HepG2 (cell line): ENCODE results near the gene TFPI. TPM values are rescaled to one million over a fixed set of nuclear protein-coding genes. Genes with fewer than 3 reads are reported as not detected.

ENCODE experiments used
- NRL ChIP-seq: sonication (generic); formaldehyde crosslinking; IDR thresholded peaks from 2 replicates; pipeline ENCODE4 v1.5.0; 2020; ENCODE audit warnings: missing genetic modification reagents, mild to moderate bottlenecking, moderate library complexity, borderline replicate concordance
- POLR2AphosphoS5 ChIP-seq: IDR thresholded peaks from 2 replicates; pipeline ENCODE4 v1.6.1; 2012; ENCODE audit warnings: low read depth, low read length
- SIN3B ChIP-seq: fragments of 150-350 bp; IDR thresholded peaks from 2 replicates; pipeline ENCODE4 v1.6.1; 2014; ENCODE audit warnings: low read length
- ZBTB8A ChIP-seq: sonication (generic); formaldehyde crosslinking; IDR thresholded peaks from 2 replicates; pipeline ENCODE4 v1.4.0; 2020; ENCODE audit warnings: mild to moderate bottlenecking, low read depth, missing genetic modification reagents, borderline replicate concordance
- ZMAT3 ChIP-seq: sonication (generic); formaldehyde crosslinking; conservative IDR thresholded peaks from 2 replicates; pipeline ENCODE4 v1.7.0; 2021; ENCODE audit warnings: missing genetic modification reagents
- ZNF34 ChIP-seq: sonication (generic); formaldehyde crosslinking; IDR thresholded peaks from 2 replicates; pipeline ENCODE4 v1.4.0; 2020; ENCODE audit warnings: mild to moderate bottlenecking, missing genetic modification reagents, borderline replicate concordance
- ZNF598 ChIP-seq: sonication (generic); formaldehyde crosslinking; IDR thresholded peaks from 2 replicates; pipeline ENCODE4 v1.5.1; 2020; ENCODE audit warnings: mild to moderate bottlenecking, missing genetic modification reagents, borderline replicate concordance
- ZNF709 ChIP-seq: sonication (generic); formaldehyde crosslinking; IDR thresholded peaks from 2 replicates; pipeline ENCODE4 v1.5.0; 2020; ENCODE audit warnings: mild to moderate bottlenecking, missing genetic modification reagents
- ZNF879 ChIP-seq: sonication (generic); formaldehyde crosslinking; IDR thresholded peaks from 2 replicates; pipeline ENCODE4 v1.8.1; 2023; ENCODE audit warnings: missing genetic modification reagents
- polyA plus RNA-seq, 8 experiments: library from polyadenylated mRNA; depleted of rRNA in 3 of 8; stranded (reverse) in 7 of 8; unstranded in 1 of 8; fragments of >200 nt; fragmentation: Illumina TruSeq in 4 of 8; extraction: Trizol in 4 of 8; gene quantifications; 2 replicates each; pipeline versions ENCODE4 v1.2.1 to v1.2.3, GENCODE V29; 2011 to 2016; ENCODE audit warnings: low read depth in 4 of 8, missing spikeins in 1 of 8, mixed read lengths in 1 of 8; ENCODE audit not compliant: insufficient read depth in 1 of 8
- total RNA-seq, 5 experiments: library from RNA; depleted of rRNA; stranded (reverse); fragments of >200 nt; fragmentation: Illumina TruSeq; extraction: Trizol; gene quantifications; 2 replicates each; pipeline ENCODE4 v1.2.3, GENCODE V29; 2016; ENCODE audit warnings: low read depth in 1 of 5
- TF ChIP-seq, protein P1 (sequence below), 2 experiments: sonication (generic) in 1 of 2; formaldehyde crosslinking in 1 of 2; IDR thresholded peaks; 2 replicates each; pipeline versions ENCODE4 v1.4.0 to v1.6.1; 2016 to 2020; ENCODE audit warnings: borderline replicate concordance in 1 of 2, low read depth in 1 of 2, mild to moderate bottlenecking in 1 of 2, missing genetic modification reagents in 1 of 2
- TF ChIP-seq, protein P2 (sequence below): sonication (generic); formaldehyde crosslinking; IDR thresholded peaks from 2 replicates; pipeline ENCODE4 v1.9.0; 2022; ENCODE audit warnings: missing genetic modification reagents, mild to moderate bottlenecking, borderline replicate concordance
- TF ChIP-seq, protein P3 (sequence below): sonication (generic); formaldehyde crosslinking; IDR thresholded peaks from 2 replicates; pipeline ENCODE4 v1.5.0; 2020; ENCODE audit warnings: missing genetic modification reagents
- TF ChIP-seq, protein P4 (sequence below): sonication (generic); formaldehyde crosslinking; IDR thresholded peaks from 2 replicates; pipeline ENCODE4 v1.5.1; 2020; ENCODE audit warnings: mild to moderate bottlenecking, missing genetic modification reagents, borderline replicate concordance
- TF ChIP-seq, protein P5 (sequence below): sonication (generic); formaldehyde crosslinking; IDR thresholded peaks from 2 replicates; pipeline ENCODE4 v1.4.0; 2020; ENCODE audit warnings: missing genetic modification reagents, mild to moderate bottlenecking, borderline replicate concordance

Gene TFPI
- total and polyA plus RNA-seq, 2 of the 13 experiments (the other 11 are each of a cell fraction or from before 2014, with no cell fraction given), result 301 to 436 TPM

DNA sequence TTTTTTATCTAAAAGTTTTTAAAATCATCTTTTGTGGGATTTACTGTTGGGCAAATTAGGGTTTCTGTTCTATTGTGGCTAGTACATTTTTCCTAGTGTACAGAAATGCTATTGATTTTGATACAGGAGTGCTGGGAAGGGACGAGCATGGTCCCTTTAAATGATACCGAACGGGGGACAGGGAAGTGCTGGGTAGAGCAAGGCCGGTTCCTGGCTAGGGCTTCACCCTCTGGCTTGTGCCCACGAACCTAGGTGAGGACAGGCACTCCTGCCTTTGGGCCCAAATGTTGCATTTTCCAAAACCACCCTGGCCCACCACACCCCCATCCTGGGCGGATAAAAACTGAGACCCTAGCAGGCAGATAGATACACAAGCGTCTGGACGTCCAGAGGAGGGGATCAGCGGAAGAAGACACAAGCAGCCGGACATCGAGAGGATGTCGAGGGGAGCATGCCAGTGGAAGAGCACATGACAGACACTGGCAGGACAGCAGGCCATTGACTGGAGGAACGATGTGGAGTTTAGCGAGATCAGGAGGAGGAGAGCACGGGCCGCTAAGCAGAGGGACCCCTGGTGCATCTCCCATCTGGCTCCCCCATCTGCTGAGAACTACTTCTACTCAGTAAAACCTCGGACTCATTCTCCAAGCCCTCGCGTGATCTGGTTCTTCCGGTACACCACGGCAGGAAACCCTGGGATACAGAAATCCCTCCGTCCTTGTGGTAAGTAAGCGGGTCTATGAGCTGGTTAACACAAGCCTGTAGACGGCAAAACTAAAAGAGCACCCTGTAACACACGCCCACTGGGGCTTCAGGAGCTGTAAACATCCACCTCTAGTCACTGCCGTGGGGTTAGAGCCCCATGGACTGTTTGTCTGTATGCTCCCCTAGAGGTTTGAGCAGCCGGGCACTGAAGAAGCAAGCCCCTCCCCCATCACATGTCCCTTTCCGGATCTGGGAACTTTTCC is 92.7 kb downstream of the TFPI start (continued):
- TF ChIP-seq, protein P1, sequence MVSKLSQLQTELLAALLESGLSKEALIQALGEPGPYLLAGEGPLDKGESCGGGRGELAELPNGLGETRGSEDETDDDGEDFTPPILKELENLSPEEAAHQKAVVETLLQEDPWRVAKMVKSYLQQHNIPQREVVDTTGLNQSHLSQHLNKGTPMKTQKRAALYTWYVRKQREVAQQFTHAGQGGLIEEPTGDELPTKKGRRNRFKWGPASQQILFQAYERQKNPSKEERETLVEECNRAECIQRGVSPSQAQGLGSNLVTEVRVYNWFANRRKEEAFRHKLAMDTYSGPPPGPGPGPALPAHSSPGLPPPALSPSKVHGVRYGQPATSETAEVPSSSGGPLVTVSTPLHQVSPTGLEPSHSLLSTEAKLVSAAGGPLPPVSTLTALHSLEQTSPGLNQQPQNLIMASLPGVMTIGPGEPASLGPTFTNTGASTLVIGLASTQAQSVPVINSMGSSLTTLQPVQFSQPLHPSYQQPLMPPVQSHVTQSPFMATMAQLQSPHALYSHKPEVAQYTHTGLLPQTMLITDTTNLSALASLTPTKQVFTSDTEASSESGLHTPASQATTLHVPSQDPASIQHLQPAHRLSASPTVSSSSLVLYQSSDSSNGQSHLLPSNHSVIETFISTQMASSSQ (IDR thresholded peaks at IDR 0.05; ENCODE audit: low read depth), result 0 out of 2 replicates have a peak, but pooled peaks have one; percentile 57
- TF ChIP-seq, protein P1 (CRISPR knock-in tag; IDR thresholded peaks at IDR 0.05; ENCODE audit: borderline replicate concordance), result peak; percentile 78; the same call in 1 of the 2 replicates
- TF ChIP-seq ZNF879 (CRISPR knock-in tag) (peak; percentile 53; the same call in 1 of the 2 replicates), ZNF598 (CRISPR knock-in tag) (peak; percentile 55; the same call in 1 of the 2 replicates), ZBTB8A (CRISPR knock-in tag) (peak; percentile 34; the same call in 1 of the 2 replicates), NRL (CRISPR knock-in tag) (no peak), ZMAT3 (CRISPR knock-in tag) (0 out of 2 replicates have a peak, but pooled peaks have one; percentile 64), ZNF709 (CRISPR knock-in tag) (peak; percentile 92), SIN3B (peak; percentile 81), POLR2AphosphoS5 (peak; percentile 89), ZNF34 (CRISPR knock-in tag) (0 out of 2 replicates have a peak, but pooled peaks have one; percentile 43)
- TF ChIP-seq, protein P2, sequence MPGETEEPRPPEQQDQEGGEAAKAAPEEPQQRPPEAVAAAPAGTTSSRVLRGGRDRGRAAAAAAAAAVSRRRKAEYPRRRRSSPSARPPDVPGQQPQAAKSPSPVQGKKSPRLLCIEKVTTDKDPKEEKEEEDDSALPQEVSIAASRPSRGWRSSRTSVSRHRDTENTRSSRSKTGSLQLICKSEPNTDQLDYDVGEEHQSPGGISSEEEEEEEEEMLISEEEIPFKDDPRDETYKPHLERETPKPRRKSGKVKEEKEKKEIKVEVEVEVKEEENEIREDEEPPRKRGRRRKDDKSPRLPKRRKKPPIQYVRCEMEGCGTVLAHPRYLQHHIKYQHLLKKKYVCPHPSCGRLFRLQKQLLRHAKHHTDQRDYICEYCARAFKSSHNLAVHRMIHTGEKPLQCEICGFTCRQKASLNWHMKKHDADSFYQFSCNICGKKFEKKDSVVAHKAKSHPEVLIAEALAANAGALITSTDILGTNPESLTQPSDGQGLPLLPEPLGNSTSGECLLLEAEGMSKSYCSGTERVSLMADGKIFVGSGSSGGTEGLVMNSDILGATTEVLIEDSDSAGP (CRISPR knock-in tag), result peak; percentile 98
- TF ChIP-seq, protein P3, sequence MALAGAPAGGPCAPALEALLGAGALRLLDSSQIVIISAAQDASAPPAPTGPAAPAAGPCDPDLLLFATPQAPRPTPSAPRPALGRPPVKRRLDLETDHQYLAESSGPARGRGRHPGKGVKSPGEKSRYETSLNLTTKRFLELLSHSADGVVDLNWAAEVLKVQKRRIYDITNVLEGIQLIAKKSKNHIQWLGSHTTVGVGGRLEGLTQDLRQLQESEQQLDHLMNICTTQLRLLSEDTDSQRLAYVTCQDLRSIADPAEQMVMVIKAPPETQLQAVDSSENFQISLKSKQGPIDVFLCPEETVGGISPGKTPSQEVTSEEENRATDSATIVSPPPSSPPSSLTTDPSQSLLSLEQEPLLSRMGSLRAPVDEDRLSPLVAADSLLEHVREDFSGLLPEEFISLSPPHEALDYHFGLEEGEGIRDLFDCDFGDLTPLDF (CRISPR knock-in tag), result no peak
- TF ChIP-seq, protein P4, sequence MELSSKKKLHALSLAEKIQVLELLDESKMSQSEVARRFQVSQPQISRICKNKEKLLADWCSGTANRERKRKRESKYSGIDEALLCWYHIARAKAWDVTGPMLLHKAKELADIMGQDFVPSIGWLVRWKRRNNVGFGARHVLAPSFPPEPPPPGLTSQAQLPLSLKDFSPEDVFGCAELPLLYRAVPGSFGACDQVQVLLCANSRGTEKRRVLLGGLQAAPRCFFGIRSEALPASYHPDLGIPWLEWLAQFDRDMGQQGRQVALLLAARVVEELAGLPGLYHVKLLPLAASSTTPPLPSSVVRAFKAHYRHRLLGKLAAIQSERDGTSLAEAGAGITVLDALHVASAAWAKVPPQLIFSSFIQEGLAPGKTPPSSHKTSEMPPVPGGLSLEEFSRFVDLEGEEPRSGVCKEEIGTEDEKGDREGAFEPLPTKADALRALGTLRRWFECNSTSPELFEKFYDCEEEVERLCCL (CRISPR knock-in tag), result peak; percentile 87; the same call in 1 of the 2 replicates
- TF ChIP-seq, protein P5, sequence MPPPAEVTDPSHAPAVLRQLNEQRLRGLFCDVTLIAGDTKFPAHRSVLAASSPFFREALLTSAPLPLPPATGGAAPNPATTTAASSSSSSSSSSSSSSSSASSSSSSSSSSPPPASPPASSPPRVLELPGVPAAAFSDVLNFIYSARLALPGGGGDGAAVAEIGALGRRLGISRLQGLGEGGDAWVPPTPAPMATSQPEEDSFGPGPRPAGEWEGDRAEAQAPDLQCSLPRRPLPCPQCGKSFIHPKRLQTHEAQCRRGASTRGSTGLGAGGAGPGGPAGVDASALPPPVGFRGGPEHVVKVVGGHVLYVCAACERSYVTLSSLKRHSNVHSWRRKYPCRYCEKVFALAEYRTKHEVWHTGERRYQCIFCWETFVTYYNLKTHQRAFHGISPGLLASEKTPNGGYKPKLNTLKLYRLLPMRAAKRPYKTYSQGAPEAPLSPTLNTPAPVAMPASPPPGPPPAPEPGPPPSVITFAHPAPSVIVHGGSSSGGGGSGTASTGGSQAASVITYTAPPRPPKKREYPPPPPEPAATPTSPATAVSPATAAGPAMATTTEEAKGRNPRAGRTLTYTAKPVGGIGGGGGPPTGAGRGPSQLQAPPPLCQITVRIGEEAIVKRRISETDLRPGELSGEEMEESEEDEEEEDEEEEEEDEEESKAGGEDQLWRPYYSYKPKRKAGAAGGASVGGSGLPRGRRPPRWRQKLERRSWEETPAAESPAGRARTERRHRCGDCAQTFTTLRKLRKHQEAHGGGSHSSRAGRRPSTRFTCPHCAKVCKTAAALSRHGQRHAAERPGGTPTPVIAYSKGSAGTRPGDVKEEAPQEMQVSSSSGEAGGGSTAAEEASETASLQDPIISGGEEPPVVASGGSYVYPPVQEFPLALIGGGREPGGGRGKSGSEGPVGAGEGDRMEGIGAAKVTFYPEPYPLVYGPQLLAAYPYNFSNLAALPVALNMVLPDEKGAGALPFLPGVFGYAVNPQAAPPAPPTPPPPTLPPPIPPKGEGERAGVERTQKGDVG (CRISPR knock-in tag), result 0 out of 2 replicates have a peak, but pooled peaks have one; percentile 85
